Anterior cingulate cortex (tissue), 58 donors: ENCODE measurements around the gene SH3RF1.

Experiments
- DNase-seq, 58 donors: peaks; one replicate each; lab custom pipeline; 2025; lab: John Stamatoyannopoulos, UW

The SH3RF1 gene

DNA sequence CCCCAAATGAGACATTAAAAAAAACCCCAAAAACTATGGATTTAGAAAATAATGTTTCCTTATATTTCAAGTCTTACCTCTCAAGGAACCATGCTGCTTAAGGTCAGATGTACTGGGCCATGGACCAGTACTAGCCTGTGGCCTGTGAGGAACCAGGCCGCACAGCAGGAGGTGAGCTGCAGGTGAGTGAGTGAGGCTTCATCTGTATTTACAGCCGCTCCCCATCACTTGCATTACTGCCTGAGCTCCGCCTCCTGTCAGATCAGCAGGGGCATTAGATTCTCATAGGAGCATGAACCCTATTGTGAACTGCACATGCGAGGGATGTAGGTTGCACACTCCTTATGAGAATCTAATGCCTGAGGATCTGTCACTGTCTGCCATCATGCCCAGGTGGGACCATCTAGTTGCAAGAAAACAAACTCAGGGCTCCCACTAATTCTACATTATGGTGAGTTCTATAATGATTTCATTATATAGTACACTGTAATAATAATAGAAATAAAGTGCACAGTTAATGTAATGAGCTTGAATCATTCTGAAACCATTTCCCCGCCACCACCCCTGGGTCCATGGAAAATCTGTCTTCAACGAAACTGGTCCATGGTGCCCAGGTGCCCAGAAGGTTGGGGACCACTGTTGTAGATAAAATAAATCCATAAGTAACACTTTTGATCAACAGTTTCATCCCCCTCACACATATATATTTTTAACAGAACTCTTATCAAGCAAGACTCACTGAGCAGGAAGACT is 155.4 kb downstream of the SH3RF1 start:
- no peak for DNase-seq

DNA sequence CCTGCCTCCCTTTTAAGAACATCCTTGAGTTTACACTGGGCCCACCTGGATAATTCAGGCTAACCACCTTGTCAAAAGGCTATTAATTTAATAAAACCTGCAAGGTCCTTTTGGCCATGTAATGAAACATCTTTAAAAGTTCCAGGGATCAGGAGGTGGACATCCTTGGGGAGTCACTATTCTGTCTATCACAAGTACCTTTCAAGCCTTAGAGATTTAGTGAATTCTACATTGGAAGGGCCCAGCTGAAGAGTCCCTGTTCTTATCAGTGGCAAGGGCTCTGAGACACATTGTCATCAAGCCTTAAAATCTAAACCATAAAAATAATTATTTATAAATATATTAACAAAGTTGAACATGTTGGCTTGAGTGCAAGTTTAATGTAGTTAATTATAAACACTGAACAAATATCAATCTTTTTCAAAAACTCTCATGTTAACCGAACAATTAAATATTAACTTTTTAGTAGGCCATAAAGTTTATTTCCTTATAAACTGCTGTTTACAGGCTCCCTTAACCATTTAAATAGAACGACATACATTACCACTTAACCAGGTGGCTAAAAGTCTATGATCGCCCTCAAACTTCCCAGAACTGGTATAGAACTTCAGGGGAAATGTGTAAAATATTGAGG is 156.3 kb downstream of the SH3RF1 start:
- DNase-seq = no peak

DNA sequence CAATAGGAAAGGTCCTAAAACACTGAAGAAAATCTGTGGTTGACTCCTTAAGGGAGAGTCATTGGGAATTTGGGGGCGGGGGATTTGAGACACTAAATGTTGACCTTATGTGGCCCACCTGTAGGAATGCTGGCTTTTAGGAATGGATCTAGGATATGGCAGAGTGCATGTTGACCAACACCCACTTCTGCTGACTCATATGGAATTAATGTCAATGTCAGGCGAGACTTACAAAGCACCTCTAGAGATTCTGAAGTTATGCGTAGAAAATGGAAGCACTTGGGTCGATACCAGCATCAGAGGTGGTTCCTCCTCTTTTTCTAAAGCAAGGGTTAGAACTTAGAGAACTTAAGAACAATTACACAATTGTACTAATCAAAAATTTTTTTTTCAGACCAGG is 160.1 kb downstream of the SH3RF1 start:
- DNase-seq = no peak

DNA sequence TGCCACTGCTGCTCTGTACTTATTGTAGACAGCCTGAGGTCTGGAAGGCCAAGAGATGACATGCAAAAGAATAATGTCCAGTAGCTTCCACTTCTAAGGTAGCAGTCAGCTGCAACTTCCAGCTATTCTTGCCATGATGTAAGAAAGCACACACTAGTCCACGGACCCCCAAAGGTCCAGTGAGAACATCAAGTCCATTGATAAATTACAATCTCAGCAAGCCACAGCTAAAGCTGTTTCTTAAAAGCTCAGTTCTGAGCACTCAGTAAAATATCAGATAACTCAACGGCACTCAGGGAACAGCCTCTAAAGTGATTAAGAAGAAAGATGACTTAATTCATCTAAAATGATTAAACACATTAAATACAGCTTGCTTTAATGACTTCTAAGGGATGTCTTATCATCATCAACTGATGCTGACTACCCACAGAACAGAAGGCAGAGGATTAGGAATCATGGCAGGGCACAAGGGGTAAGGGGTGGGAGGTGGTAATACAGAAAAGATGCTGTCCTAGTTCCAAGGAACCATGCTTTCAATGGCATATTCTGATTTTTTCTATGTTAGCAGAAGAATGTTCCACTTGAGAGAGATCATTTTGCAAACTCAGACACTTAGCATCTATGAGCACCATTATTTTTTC is 161.6 kb downstream of the SH3RF1 start:
- DNase-seq = no peak

DNA sequence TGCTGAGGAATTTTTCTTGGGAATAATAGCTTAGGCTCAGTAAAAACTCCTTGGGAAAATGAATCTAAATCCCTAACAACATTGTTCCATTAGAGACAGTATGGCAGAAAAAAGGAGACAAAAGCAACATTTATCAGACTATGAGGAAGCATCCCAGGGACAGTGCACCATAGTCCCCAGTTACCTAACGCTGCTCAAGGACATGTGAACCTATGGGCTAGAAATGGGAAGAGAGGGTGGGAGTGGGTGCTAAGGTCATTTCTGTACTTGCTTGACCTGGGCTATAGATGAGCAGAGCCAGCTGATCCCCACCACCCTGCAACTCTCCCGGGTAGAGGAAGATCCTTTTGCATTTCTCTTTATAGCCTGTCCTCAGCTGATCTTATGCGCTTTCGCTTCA is 162.5 kb downstream of the SH3RF1 start:
- DNase-seq = no peak

DNA sequence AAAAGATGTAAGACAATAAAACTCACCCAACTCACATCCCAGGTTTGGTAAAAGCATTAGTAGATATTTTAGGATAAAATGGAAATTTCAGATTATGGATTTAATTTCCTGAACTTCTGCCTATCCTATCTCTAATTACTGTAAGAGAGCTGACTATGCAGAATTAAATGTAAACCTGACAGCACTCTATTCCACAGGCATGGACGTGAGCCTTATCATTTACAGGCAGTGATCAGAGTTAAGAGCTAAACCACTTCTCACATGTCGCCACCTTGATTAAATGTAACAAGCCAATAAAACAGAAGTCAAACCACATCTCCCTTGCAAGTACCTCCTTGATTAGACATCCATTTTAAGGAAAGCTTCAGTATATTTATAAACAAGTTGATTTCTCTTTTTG is 163.2 kb downstream of the SH3RF1 start:
- no peak for DNase-seq

DNA sequence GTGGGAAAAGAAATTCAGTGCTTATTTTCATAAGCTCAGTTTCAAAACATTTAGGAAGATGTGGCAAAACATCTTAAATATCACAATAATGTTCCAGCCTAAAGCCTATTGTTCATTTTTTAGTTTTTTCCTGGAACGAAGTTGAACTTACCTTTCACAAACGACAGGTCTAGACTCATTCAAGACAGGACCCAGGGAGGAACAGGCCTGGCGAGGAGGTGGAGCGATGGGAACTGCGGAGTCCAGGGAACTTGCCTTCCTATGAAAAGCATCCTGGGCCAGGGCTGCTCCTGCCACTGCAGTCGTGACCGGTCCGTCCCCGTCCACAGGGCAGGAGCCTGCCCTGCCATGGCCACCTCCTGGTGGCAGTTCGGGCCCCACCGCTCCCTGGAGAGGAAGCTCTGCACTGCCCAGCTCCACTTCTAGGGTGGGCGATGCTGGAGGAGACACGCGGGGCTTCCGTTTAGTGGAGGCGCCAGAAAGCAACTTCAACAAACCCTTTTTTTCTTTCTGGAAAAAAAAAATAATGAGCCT is 164.0 kb downstream of the SH3RF1 start:
- DNase-seq = no peak

DNA sequence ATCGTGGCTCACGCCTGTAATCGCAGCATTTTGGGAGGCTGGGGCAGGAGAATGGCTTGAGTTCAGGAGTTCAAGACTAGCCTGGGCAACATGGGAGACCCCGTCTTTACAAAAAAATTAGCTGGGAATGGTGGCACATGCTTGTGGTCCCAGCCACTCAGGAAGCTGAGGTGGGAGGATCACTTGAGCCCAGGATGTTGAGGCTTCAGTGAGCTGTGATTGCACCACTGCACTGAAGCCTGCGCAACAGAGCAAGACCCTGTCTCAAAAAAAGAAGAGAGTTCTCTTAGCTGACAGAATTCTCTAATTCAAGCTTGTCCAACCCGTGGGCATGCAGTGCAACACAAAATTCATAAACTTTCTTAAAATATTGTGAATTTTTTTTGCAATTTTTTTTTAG is 165.1 kb downstream of the SH3RF1 start:
- DNase-seq = no peak

DNA sequence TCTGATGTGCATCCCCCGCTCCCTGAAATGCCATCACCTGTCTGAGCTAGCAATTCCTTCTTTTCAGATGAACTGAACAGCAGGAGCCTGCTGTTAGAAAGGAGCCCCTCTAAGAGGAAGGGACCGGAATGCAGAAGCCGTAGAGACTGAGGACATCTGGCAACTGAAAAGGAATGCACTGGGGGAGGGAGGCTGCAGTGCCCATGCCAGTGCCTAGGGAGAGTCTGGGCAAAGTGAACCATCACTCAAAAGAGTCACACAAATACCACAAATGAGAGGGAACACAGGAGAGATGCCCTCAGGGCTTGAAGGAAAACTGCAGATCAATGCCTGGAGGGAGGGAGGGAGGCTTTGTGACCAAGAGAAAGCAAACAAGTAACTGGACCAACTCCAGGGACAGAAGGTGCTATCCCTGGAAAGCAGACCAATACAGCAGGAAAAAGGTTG is 166.8 kb downstream of the SH3RF1 start:
- DNase-seq = peak in 3 of 58 donors; percentile 4 to 18 (median 8)

DNA sequence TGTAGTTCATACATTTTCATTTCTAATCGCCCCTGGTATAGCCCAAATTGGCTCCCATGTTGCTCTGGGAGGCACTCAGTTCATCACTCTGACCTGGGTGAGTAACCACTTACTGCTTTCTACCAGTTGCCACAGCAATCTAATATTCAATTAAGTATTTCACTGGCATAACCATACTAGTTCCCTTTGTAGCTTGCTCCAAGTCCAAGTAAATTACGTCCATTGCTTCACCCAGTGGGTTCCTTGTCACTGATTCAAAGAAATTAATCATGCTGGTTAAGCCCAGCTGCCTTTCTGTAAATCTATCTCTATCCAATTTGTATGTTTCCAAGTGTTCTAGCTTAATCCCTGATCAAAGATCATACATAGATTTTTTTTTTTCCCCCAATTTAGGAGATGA is 168.7 kb downstream of the SH3RF1 start:
- no peak for DNase-seq

DNA sequence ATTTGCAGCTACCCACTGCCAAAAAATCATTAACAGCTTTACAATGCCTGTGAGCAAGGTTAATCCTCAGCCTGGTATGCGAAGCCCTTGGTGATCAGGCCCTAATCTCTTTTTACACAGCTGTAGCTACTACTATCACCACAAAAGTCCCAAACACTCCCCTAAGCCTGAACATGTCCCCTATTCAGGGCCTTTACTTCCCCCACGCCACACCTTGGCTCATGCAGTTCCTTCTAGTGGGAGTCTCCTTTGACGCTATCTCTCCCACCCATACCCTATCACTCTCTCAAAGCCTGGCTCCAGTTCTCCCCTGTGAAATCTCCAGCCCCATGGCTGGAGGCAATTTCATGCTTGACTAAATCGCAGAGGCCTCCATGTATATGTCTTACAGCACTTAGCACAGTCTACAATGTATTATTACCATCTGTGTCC is 170.1 kb downstream of the SH3RF1 start:
- DNase-seq = no peak

DNA sequence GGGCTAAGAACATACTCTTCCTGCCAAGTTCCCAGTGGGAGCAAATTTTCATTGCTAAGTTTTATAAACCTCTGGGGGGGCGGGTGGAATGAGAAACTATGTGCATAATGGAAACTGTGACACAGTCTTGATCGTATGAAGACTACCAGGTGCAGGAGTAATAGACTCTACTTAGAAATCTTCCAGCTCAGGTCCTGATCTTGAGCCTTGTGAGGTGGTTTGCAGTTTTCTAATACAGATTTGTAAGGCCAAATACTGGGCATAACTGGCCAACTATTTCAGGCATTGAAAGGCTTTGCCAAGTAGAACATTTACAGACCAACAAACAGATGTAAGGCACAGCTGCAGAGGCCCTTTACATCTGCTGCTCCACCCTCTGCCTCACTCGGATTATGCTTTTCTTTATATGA is 171.0 kb downstream of the SH3RF1 start:
- DNase-seq = no peak

DNA sequence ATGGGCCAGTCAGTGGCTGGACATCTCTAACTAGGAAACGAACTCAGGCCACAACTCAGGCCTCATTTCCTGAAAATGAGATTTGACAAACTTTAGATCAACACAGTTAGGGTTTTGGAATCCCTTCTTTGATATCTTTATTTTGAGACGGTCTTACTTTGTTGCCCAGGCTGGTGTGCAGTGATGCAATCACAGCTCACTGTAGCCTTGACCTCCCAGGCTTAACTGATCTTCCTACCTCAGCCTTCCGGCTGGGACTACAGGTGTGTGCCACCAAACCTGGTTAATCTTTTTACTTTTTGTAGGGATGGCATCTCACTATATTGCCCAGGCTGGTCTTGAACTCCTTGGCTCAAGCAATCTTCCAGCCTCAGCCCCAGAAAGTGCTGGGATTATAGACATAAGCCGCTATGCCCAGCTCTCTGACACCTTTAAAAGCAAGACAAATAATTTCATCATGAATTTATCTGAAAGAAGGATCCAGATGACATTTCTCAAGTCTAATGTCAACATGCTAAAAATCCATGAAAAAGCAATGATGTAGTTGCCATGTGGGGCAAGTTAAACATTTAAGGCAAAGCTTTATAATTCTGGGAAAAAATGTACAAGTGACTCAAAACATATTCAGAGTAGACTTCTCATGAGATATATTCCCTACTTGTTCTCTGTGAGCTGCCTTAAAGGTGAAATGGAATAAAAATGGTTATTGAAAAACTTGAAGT is 171.6 kb downstream of the SH3RF1 start:
- no peak for DNase-seq

DNA sequence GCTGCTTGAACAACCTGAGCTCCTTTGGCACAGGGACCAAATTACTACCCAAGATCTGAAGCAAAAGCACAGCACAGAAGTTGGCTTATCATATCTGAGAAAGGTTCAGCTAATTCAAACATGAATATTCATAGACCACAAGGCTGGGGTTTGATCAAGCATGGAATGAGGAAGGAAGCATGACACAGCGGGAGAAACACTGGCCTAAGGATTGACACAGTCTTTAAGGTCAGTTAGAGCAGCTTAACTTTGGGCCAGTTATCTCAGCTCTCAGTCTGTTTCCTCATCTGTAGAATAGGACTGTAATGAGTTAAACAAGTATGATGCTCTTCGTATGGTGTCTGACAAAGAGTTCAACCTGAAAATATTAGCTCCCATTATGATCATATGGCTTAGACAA is 172.2 kb downstream of the SH3RF1 start:
- no peak for DNase-seq

DNA sequence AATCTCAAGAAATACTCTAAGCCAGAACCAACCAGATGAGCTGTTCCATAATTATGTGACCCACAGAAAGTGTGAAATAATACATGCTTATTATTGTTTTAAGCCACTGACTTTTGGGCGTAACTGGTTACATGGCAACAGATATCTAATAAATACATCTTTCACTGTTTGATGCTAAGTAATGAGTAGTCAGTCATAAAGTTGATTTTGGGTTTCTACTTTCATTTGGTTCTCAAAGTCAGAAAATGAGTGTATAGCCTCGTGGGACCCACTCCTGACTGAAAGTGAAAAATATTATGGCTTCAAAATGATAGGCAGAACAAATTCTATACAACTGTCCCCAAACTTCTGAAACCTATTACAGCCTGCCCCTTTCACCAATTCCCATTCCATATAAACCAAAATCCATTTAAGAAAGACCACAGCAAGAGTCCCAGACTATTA is 172.7 kb downstream of the SH3RF1 start:
- no peak for DNase-seq

DNA sequence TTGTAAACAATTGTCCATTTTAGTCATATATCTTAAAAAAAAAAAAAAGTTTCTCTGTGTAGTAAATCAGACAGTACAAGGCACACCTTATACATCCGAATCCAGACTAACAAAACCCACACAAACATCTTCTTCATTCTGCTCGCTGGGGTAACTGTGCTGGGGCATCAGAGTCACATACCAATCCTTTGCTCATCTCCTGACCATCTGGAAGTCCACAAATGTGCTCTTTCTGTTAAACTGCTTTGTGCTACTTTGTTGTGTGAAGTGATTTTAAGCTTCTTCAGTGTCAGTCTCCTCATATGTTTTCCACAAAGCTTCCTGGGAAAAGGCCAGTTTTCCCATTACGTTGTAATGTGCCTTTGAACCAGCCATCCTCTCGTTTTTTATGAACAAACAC is 174.5 kb downstream of the SH3RF1 start:
- no peak for DNase-seq

DNA sequence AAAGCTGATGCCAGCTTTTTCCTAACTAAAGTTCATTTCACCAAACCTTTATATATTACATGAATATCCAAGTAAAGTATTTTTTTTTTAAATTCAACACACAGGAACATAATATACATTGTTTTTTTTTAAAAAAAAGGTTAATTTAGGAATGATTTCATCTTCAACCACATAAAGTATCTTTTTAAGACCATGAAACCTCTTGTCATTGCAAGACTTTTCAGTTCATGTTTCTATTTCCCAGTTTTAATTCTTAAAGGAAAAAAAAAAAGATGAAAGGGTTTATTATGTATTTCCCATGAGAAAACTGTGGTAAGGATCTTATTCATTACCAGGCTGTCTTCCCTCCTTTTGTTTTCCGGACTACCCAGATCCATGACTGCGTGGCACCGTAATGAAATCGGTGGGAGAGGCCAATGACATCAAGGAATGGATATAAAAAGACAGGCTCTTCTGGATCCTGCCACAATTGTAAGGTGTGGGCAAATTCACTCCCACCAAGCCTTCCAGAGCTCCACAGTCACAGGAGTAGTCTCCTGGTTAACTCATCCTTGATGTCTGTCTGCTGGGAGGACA is 176.0 kb downstream of the SH3RF1 start:
- no peak for DNase-seq

DNA sequence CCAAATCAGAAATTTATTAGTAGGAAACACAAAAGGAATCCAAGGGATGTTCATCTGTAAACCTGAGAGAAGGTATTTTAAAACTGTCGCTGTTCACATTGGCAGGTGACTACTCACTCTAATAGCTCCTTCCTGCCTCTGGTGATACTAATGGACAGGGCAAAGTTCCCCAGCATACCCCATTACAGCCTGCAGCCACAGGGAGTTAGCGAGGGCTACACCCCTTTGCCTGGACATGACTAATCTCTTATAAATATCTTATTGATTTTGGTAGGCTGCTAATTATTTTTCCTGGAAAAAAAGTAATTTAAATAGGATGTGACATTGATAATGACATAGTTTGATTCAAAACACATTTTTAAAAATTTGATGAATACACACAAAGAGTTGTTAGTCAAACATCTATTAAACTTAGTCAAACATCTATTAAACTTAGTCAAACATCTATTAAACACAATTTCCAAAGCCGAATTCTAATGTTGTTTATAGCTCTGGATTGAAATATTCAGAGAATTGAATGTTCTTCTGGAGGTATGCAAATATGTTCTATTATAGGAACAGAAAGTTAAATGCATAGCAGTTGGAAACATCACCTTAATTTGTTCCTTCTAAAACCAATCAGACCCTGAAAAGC is 177.8 kb downstream of the SH3RF1 start:
- DNase-seq = no peak

DNA sequence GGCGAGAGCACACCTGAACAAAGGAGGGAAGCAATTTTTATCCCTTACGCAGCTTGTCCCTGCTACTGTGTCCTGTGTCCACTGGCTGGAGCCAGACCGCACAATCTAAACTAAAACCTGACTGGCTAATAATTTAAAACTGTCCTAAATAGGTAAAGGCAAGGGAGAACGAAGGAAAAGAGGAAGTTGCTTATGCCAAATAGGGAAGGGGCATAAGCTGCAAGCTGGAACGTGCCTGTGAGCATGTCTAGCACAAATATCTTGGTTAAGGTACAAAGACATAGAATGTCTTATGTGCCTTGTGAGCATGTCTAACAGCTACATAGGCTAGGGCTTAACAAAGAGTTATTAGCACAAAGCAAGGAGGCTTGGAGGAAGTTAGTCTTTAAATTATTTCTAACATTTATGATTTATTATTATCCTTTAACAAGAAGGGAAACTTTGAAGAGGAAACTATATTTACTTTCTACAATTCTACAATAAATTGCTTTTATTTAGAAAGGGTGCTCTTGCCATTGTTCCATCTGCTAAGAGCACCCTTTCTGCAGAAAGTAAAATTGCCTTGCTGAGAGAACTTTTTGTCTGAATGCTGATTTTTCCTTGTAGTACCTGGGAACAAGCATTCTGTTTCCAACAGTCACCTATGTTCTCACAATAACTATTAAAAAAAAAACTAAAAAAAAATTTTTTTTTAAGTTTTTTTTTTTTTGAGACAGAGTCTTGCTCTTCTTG is 180.1 kb downstream of the SH3RF1 start:
- DNase-seq = no peak
